Liver (tissue), 3 donors: ENCODE results near the gene ALDH2.
"Not testable (repeated sequence)": the region's sequence is repeated elsewhere in the genome, so short reads cannot be mapped to it uniquely, and the experiment has no call there.

Experiments used
- CTCF ChIP-seq: fragments of 150-350 bp; IDR thresholded peaks from 2 replicates; pipeline ENCODE4 v1.5.1; 2017; ENCODE audit warnings: improper control_type of control experiment, low read depth, low read length; ENCODE audit not compliant: missing input control
- EGR1 ChIP-seq, 2 donors: IDR thresholded peaks; 2 replicates each; pipeline ENCODE4 v1.6.1; 2016 to 2018; ENCODE audit warnings: antibody characterized with exemption in 2 of 2, low read depth in 2 of 2
- GABPA ChIP-seq, 2 donors: IDR thresholded peaks in 1 of 2; conservative IDR thresholded peaks in 1 of 2; 2 replicates each; pipeline ENCODE4 v1.6.1; 2016; ENCODE audit warnings: antibody characterized with exemption in 2 of 2, mild to moderate bottlenecking in 1 of 2, moderate library complexity in 1 of 2
- JUND ChIP-seq, 2 donors: IDR thresholded peaks; 2 replicates each; pipeline ENCODE4 v1.6.1; 2016; ENCODE audit warnings: antibody characterized with exemption in 2 of 2
- MAX ChIP-seq: IDR thresholded peaks from 2 replicates; pipeline ENCODE4 v1.6.1; 2016; ENCODE audit warnings: antibody characterized with exemption
- RAD21 ChIP-seq, 2 donors: IDR thresholded peaks; 2 replicates each; pipeline ENCODE4 v1.6.1; 2016; ENCODE audit warnings: antibody characterized with exemption in 2 of 2, mild to moderate bottlenecking in 2 of 2
- RXRA ChIP-seq, 2 donors: IDR thresholded peaks; 2 replicates each; pipeline ENCODE4 v1.6.1; 2017 to 2018; ENCODE audit warnings: antibody characterized with exemption in 2 of 2, mild to moderate bottlenecking in 1 of 2
- TAF1 ChIP-seq: conservative IDR thresholded peaks from 2 replicates; pipeline ENCODE4 v1.6.1; 2016; ENCODE audit warnings: antibody characterized with exemption, mild to moderate bottlenecking
- donor health status: healthy.
- donor health status: healthy.

GRCh38 chr12:111820828-111821227 lies 54.1 kb downstream of the ALDH2 start:
- not testable (repeated sequence) for TF ChIP-seq CTCF; TAF1; JUND (IDR thresholded peaks at IDR 0.05); MAX; RAD21 (IDR thresholded peaks at IDR 0.05); RXRA (IDR thresholded peaks at IDR 0.05); EGR1 (IDR thresholded peaks at IDR 0.05; ENCODE audit: low read depth in 2 of 2); GABPA (IDR thresholded peaks at IDR 0.05 in 1 of 2, conservative IDR thresholded peaks at IDR 0.05 in 1 of 2)
